Measurements from ENCODE around the gene PTH2.
"Not testable (repeated sequence)": the region's sequence is repeated elsewhere in the genome, so short reads cannot be mapped to it uniquely, and the experiment has no call there.

- not testable (repeated sequence) for TF ChIP-seq POLR2AphosphoS5 (IDR thresholded peaks at IDR 0.05); CTCF (IDR thresholded peaks at IDR 0.05; ENCODE audit: poor library complexity, severe bottlenecking); EP300 (conservative IDR thresholded peaks at IDR 0.05; ENCODE audit: poor library complexity, severe bottlenecking); REST (IDR thresholded peaks at IDR 0.05; ENCODE audit: borderline replicate concordance); EZH2 (IDR thresholded peaks at IDR 0.05; ENCODE audit: borderline replicate concordance, insufficient read depth, low read length, poor library complexity, severe bottlenecking); RAD21 (conservative IDR thresholded peaks at IDR 0.05); MXI1 (conservative IDR thresholded peaks at IDR 0.05; ENCODE audit: poor library complexity, severe bottlenecking); TAF1 (IDR thresholded peaks at IDR 0.05; ENCODE audit: low read depth); SMC3 (conservative IDR thresholded peaks at IDR 0.05; ENCODE audit: poor library complexity)
Observed at GRCh38 chr19:49373174-49373573, 50.1 kb downstream of the PTH2 start.

All from neural cell (in vitro differentiated cells).